ENCODE results near the gene SDHB. TPM values are rescaled to one million over a fixed set of nuclear protein-coding genes. Genes with fewer than 3 reads are reported as not detected.

SDHB gene
- total and polyA plus RNA-seq, 9 of the 15 experiments (the other 6 are each of a cell fraction or from before 2014, with no cell fraction given), result 207 to 554 (median 365) TPM

DNA sequence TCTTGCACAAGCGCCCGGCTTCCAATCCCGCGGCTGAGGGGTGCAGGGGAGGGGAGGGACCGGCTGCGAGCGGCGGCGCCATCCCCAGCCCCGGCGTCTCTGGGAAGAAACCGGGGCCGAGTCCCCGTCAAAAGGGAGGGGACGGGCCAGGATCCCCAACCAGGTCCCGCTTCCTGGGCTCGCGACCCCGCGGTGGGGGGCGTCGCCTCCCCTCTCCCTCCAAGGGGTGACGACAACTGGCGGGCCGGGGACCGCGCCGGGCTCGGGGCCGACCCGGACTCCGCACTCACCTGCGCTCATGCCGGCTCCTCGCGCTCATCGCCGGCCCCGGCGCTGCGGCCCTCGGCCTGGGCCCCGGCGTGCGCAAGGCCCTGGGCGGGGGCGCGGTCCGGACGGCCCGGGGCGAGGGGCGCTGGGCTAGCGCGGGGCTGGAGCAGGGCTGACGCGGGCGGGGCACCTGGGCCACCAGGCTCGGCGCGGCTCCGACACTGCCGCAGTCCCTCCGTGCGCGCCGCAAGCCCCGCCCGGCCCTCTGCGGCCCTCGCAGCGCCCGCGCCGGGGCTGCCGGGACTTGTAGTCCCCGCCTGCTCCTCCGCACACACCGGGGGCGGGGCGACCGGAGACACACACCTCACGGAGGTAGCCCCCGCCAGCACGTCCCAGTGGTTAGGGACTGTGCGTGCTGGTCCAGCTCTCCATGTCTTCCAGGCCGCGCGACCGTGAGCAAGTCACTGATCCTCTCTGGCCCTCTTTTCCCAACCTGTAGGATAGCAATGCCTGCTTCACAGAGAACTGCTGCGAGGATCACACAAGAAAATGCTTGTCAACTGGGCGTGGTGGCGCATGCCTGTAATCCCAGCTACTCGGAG, 42.2 kb downstream of the SDHB start, which contains the start of gene ATP13A2 (continued):
- peak; percentile 97 for TF ChIP-seq GMEB1 (CRISPR knock-in tag; IDR thresholded peaks at IDR 0.05)
- TF ChIP-seq, protein P1, sequence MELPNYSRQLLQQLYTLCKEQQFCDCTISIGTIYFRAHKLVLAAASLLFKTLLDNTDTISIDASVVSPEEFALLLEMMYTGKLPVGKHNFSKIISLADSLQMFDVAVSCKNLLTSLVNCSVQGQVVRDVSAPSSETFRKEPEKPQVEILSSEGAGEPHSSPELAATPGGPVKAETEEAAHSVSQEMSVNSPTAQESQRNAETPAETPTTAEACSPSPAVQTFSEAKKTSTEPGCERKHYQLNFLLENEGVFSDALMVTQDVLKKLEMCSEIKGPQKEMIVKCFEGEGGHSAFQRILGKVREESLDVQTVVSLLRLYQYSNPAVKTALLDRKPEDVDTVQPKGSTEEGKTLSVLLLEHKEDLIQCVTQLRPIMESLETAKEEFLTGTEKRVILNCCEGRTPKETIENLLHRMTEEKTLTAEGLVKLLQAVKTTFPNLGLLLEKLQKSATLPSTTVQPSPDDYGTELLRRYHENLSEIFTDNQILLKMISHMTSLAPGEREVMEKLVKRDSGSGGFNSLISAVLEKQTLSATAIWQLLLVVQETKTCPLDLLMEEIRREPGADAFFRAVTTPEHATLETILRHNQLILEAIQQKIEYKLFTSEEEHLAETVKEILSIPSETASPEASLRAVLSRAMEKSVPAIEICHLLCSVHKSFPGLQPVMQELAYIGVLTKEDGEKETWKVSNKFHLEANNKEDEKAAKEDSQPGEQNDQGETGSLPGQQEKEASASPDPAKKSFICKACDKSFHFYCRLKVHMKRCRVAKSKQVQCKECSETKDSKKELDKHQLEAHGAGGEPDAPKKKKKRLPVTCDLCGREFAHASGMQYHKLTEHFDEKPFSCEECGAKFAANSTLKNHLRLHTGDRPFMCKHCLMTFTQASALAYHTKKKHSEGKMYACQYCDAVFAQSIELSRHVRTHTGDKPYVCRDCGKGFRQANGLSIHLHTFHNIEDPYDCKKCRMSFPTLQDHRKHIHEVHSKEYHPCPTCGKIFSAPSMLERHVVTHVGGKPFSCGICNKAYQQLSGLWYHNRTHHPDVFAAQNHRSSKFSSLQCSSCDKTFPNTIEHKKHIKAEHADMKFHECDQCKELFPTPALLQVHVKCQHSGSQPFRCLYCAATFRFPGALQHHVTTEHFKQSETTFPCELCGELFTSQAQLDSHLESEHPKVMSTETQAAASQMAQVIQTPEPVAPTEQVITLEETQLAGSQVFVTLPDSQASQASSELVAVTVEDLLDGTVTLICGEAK (IDR thresholded peaks at IDR 0.05), result no peak
- TF ChIP-seq, protein P1 (CRISPR knock-in tag; IDR thresholded peaks at IDR 0.05), result no peak
- TF ChIP-seq KLF13 (tag; IDR thresholded peaks at IDR 0.05; ENCODE audit: borderline replicate concordance, low read depth), result peak; percentile 45; the same call in 1 of the 2 replicates
- no peak for TF ChIP-seq ZNF717 (CRISPR knock-in tag; IDR thresholded peaks at IDR 0.05)
- peak; percentile 81 to 85 for TF ChIP-seq NRF1 (conservative IDR thresholded peaks at IDR 0.05 in 1 of 2, IDR thresholded peaks at IDR 0.05 in 1 of 2)
- peak; percentile 39 for TF ChIP-seq TAF1 (IDR thresholded peaks at IDR 0.05; ENCODE audit: control insufficient read depth, extremely low read depth, insufficient read depth, low read length, severe bottlenecking)
- TF ChIP-seq KAT2B (IDR thresholded peaks at IDR 0.05; ENCODE audit: low read depth, low read length), result no peak
- TF ChIP-seq RNF219 (CRISPR knock-in tag; IDR thresholded peaks at IDR 0.05), result no peak
- no peak for TF ChIP-seq JUND (IDR thresholded peaks at IDR 0.05; ENCODE audit: borderline replicate concordance, low read depth, low read length)
- peak; percentile 36; the same call in 1 of the 3 replicates for TF ChIP-seq JUND (tag; IDR thresholded peaks at IDR 0.05; ENCODE audit: borderline replicate concordance, low read depth, low read length)
- no peak for TF ChIP-seq POLR2A (conservative IDR thresholded peaks at IDR 0.05)
- TF ChIP-seq CTBP1 (IDR thresholded peaks at IDR 0.05; ENCODE audit: borderline replicate concordance), result peak; percentile 85; the same call in 1 of the 2 replicates
- 0 out of 2 replicates have a peak, but pooled peaks have one; percentile 13 for TF ChIP-seq ZNF583 (CRISPR knock-in tag; IDR thresholded peaks at IDR 0.05)
